DMS153 treated with DMSO at 0.1 percent for 48 hours (cell line): ENCODE results near the gene G2E3.
"Not testable (repeated sequence)": the region's sequence is repeated elsewhere in the genome, so short reads cannot be mapped to it uniquely, and the experiment has no call there.

ENCODE experiments used
- DNase-seq: peaks from one replicate; lab custom pipeline; 2025; ENCODE audit not compliant: unreplicated experiment; lab: John Stamatoyannopoulos, UW

G2E3 gene

GRCh38 chr14:30558675-30559555 lies at the start of gene G2E3:
Gene G2E3 (plus strand): TSS chr14:30559158. CDS start chr14:30581080, 21,922 bp downstream.
- DNase-seq = peak; percentile 93

GRCh38 chr14:30517737-30518136 lies 41.2 kb upstream of the G2E3 start:
- DNase-seq = no peak

GRCh38 chr14:30518867-30519560 lies 39.9 kb upstream of the G2E3 start:
- DNase-seq = peak; percentile 16

DNA sequence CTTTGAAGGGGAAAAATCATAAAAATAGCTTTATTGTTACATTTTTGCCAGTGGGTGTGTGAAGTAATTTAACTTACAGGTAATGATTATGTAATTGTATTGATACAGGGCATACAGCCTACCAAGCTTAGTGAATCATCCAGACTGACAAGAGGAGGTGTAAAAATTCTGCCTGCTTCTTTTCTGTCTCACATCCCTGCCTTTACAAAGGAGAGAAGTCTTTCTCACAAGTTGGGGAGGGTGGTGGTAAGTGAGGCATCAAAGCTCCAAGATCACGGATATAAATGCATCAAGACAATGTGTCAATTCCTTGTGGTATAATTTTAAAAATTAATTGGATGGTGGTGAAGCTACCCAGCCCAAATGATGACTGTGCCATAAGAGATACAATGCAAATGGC lies 39.0 kb upstream of the G2E3 start:
- DNase-seq = no peak

DNA sequence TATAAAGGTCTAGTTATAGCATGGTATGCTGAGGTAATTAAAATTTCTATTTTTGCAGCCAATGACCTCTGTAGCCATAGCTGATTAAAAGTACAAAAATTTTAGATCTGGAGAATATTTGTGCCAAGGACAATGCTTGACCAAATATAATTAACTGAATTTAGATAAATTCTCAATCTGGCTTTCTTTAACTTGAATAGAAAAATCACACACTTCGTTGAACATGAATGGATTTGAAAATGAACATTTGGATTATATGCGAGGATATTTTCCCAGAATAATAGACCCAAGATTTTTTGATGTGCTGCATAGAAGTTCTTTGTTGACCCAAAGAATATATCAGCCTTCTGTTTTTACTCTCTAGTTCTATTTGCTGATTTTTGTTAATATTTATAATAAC lies 38.4 kb upstream of the G2E3 start:
- DNase-seq = no peak

DNA sequence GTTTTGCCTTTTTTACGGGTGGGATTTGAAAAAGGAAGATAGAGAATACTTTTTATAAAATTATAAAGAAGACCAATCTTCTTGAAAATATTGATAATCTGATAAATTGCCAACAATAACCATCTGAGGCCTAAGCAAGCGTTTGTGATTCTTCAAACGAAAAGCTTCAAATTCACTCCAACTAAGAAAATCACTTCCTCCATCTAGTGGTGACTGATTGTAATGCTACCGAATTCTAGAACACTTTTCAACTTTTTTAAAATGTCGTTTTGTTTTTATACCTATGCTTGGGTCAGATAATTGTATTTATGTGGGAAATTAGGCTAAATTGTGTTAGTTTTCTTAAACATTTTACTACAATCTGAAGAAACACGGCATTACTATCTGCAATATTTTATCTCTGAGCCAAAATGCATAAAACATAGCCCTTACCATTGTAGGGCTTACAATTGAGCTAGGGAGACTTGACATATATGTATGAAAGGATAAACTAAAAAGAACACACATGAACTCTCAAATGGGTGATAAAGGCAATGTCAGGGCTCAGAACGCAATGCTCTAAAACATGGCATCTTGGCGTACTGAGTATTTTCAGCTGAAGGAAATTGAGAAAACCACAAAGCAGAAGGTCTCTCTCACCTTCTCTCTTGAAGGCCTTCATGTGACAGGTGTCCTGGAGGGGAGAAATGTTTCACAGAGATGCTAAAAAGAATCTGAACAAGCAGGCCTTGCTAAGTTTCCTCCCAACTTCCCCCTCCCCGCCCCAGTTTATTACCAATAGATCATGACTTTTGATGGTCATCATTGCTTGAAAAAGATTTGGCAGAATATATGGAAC lies 36.8 kb upstream of the G2E3 start:
- peak; percentile 57 for DNase-seq

DNA sequence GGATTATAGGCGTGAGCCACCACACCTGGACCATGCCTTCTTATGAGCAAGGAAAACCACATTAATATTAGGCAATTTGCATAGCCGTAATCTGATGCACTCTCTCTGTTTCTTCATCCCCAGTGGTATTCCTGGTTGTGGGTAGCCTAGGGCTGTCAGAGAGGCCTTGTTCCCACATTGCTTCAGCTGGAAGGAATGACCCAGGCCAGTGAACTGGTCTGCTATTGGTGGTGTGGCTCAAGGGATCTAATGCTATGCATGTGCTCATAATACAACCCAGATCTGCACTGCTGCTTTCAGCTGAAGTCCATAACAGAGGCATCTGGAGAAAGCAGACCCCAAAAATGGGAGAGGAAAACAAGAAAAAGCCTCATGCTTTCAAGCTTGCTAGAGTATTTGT lies 33.1 kb upstream of the G2E3 start:
- DNase-seq = no peak

DNA sequence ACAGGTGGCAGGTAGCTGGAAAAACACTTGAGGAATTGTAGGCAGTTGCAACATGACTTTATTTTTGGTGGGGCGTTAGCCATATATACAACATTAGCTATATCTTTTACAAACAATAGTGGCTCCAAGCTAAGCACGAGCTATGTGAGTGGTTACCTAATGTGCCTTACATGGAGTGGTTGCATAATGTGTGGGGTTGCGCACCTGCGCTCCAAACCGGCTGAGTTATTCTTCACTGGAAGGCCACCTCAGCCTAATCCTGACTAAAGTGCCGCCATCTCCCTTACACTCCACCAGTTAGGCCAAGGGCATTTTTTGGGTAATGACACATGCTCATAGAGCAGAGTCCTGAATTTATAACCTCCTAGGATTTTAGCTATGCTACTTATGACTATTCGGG lies 31.8 kb upstream of the G2E3 start:
- DNase-seq = no peak

- DNase-seq = no peak
Observed at GRCh38 chr14:30528119-30528518, 30.8 kb upstream of the G2E3 start.

GRCh38 chr14:30528778-30529642 lies 29.9 kb upstream of the G2E3 start:
- DNase-seq = no peak

DNA sequence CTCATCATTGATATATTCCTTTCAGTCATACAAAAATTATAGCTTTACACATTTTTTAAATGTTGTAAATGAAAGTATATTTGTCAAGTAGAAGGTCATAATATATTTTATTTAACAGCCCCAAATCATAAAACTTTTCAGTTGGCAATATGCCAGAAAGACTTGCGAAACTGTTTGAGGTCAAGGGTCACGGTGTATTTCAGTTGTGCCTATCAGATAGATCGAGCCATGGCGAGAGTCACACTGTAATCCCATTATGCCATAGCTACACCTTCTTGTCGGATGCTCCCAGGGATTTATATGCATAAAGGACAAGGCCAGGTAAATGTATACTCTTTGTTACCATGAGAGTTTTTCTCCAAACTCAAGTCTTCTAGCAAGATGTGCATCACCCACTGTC lies 26.7 kb upstream of the G2E3 start:
- DNase-seq = no peak

GRCh38 chr14:30533126-30533525 lies 25.8 kb upstream of the G2E3 start:
- DNase-seq = no peak

GRCh38 chr14:30541318-30541717 lies 17.6 kb upstream of the G2E3 start:
- no peak for DNase-seq

DNA sequence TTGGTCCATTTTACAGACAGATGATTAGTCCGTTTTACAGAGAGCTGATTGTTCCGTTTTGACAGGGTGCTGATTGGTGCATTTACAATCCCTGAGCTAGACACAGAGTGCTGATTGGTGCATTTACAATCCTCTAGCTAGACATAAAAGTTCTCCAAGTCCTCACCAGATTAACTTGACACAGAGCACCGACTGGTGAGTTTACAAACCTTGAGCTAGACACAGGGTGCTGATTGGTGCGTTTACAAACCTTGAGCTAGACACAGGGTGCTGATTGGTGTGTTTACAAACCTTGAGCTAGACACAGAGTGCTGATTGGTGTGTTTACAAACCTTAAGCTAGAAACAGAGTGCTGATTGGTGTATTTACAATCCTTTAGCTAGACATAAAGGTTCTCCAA lies 12.2 kb upstream of the G2E3 start:
- DNase-seq = not testable (repeated sequence)

DNA sequence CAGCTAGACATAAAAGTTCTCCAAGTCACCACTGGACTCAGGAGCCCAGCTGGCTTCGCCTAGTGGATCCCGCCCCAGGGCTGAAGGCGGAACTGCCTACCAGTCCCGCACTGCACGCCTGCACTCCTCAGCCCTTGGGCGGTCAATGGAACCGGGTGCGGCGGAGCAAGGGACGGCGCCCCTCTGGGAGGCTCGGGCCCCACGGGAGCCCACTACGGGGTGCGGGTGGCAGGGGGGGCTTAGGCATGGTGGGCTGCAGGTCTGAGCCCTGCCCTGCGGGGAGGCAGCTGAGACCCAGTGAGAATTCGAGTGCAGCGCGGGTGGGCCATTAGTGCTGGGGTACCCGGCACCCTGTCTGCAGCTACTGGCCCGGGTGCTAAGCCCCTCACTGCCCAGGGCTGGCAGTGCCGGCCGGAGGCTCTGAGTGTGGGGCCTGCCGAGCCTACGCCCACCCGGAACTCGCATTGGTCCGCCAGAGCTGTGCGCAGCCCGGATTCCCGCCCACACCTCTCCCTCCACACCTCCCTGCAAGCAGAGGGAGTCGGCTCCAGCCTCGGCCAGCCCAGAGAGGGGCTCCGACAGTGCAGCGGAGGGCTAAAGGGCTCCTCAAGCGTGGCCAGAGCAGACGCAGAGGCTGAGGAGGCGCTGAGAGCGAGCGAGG lies 11.4 kb upstream of the G2E3 start:
- DNase-seq = no peak

- no peak for DNase-seq
Observed at GRCh38 chr14:30550335-30550734, 8.6 kb upstream of the G2E3 start.

DNA sequence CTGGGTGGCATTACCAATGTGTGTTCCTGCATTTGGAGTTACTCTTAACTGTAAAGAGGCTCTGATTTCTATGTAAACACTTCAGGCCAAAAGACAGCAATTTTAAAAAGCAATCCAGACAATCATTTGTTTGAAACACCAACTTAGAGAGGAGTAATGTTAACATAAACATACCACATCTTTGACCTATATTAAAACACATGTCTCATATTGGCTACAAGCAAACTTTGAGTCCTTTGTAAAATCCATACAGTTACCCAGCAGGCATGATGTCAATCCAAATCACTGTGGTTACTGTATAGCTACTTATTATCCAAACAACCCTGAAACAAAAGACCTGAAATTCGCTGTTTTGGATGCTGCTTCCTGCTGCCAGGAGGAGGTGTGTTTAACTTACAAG lies 7.5 kb upstream of the G2E3 start:
- peak; percentile 57 for DNase-seq

GRCh38 chr14:30553311-30553989 lies 5.5 kb upstream of the G2E3 start:
- no peak for DNase-seq

GRCh38 chr14:30558362-30558674 lies 640 bp upstream of the G2E3 start:
- no peak for DNase-seq

DNA sequence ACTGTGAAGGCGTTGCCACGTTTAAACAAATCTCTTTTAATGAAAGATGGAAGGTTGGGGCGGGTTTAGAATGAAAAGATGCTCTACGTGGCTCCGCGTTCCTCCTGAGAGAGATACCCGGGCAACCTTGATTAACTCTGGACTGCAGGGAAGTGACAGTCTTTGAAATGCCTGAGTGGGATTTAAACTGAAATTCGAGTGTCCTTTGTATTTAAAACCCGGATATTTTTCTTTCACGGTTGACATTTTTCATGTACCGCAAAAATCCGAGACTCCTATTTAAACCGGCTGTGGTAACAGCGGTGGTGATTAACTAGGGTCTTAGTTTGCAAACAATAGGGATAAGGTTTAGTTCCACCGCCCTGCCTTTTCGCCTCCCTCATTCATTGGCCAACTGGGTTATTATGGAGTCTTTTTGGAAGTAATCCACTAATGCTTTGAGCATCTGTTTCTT lies 707 bp downstream of the G2E3 start:
- peak; percentile 31 for DNase-seq
